ENCODE results near the gene PPP4C. TPM values are rescaled to one million over a fixed set of nuclear protein-coding genes. Genes with fewer than 3 reads are reported as not detected.
"Not testable (repeated sequence)": the region's sequence is repeated elsewhere in the genome, so short reads cannot be mapped to it uniquely, and the experiment has no call there.

Gene PPP4C
- total RNA-seq, 1 experiment from 2014 or later: 134 TPM

- Histone ChIP-seq H3K9me3 (no peaks in the 10 kb centered on the region), H3K27me3 (replicated peaks; ENCODE audit: control insufficient read depth, insufficient read depth, low read length) (no peaks in the 10 kb centered on the region), H3K4me3 (ENCODE audit: low read depth, low read length) (no peak overlapping the region), H3K36me3 (ENCODE audit: control insufficient read depth, insufficient read depth, low read length) (peaks cover 1% of the 10 kb centered on the region; the same call in 1 of the 2 replicates), H3K4me1 (peaks cover 18% of the 10 kb centered on the region; the same call in 1 of the 2 replicates)
- DNase-seq: no peak
- Mint-ChIP-seq H3K36me3 (ENCODE audit: insufficient read depth, unreplicated experiment) (peaks cover 12% of the 10 kb centered on the region), H3K4me3 (ENCODE audit: unreplicated experiment) (no peak overlapping the region), H3K27ac (ENCODE audit: unreplicated experiment) (peak overlapping the region; percentile 2), H3K9me3 (ENCODE audit: unreplicated experiment) (no peaks in the 10 kb centered on the region), H3K4me1 (ENCODE audit: low read depth, unreplicated experiment) (peaks cover 9% of the 10 kb centered on the region), H3K27me3 (ENCODE audit: insufficient read depth, unreplicated experiment) (no peaks in the 10 kb centered on the region)
- intact Hi-C loops (cut with micrococcal nuclease; ENCODE audit: unreplicated experiment): no loop called here
- no peak for TF ChIP-seq CTCF (IDR thresholded peaks at IDR 0.05; ENCODE audit: insufficient read depth in 1 of 2, low read depth in 1 of 2, low read length in 1 of 2, severe bottlenecking in 1 of 2, unreplicated experiment in 1 of 2)
- ChIA-PET POLR2A (no interaction called here), CTCF (interaction anchor here (1.0 kb wide), 1 partner anchor 22 kb away, joined by 3 read pairs; the partner anchor contains the start of gene TBX6)
- no TSS peak for BruUV-seq (replicated peaks)
Measured at GRCh38 chr16:30113711-30114333, 38.0 kb downstream of the PPP4C start.

GRCh38 chr16:30114411-30114810 lies 38.6 kb downstream of the PPP4C start:
- H3K4me3 ChIP-seq (ENCODE audit: low read depth, low read length): no peak overlapping the region
- no peaks in the 10 kb centered on the region for H3K27me3 ChIP-seq (replicated peaks; ENCODE audit: control insufficient read depth, insufficient read depth, low read length)
- POLR2A ChIA-PET: interaction anchor here (0.7 kb wide), 1 partner anchor 315 kb away, joined by 3 read pairs; the partner anchor contains the start of gene DCTPP1
- Mint-ChIP-seq H3K27ac (ENCODE audit: unreplicated experiment) (no peak overlapping the region), H3K4me3 (ENCODE audit: unreplicated experiment) (no peak overlapping the region), H3K27me3 (ENCODE audit: insufficient read depth, unreplicated experiment) (no peaks in the 10 kb centered on the region), H3K4me1 (ENCODE audit: low read depth, unreplicated experiment) (peaks cover 9% of the 10 kb centered on the region), H3K9me3 (ENCODE audit: unreplicated experiment) (no peaks in the 10 kb centered on the region), H3K36me3 (ENCODE audit: insufficient read depth, unreplicated experiment) (peaks cover 15% of the 10 kb centered on the region)
- peaks cover 1% of the 10 kb centered on the region; the same call in 1 of the 2 replicates for H3K36me3 ChIP-seq (ENCODE audit: control insufficient read depth, insufficient read depth, low read length)
- H3K4me1 ChIP-seq: peaks cover 18% of the 10 kb centered on the region; the same call in 1 of the 2 replicates
- CTCF ChIA-PET: interaction anchor here (0.9 to 1.0 kb wide), 2 partner anchors 23 to 49 kb away, joined by 3 to 4 read pairs; partner anchors contain the start of genes ALDOA and TBX6
- TF ChIP-seq CTCF (IDR thresholded peaks at IDR 0.05; ENCODE audit: insufficient read depth in 1 of 2, low read depth in 1 of 2, low read length in 1 of 2, severe bottlenecking in 1 of 2, unreplicated experiment in 1 of 2): no peak
- no peak for DNase-seq
- no TSS peak for BruUV-seq (replicated peaks)
- H3K9me3 ChIP-seq: no peaks in the 10 kb centered on the region
- intact Hi-C loops (cut with micrococcal nuclease; ENCODE audit: unreplicated experiment): no loop called here

- H3K4me3 Mint-ChIP-seq (ENCODE audit: unreplicated experiment); H3K4me1 Mint-ChIP-seq (ENCODE audit: low read depth, unreplicated experiment); H3K9me3 ChIP-seq; H3K27me3 Mint-ChIP-seq (ENCODE audit: insufficient read depth, unreplicated experiment); H3K36me3 ChIP-seq (ENCODE audit: control insufficient read depth, insufficient read depth, low read length); H3K27ac Mint-ChIP-seq (ENCODE audit: unreplicated experiment); H3K27me3 ChIP-seq (replicated peaks; ENCODE audit: control insufficient read depth, insufficient read depth, low read length); BruUV-seq (replicated peaks); intact Hi-C loops (cut with micrococcal nuclease; ENCODE audit: unreplicated experiment); H3K4me3 ChIP-seq (ENCODE audit: low read depth, low read length); H3K9me3 Mint-ChIP-seq (ENCODE audit: unreplicated experiment); DNase-seq: not testable (repeated sequence)
- peaks cover 16% of the 10 kb centered on the region for H3K36me3 Mint-ChIP-seq (ENCODE audit: insufficient read depth, unreplicated experiment)
- CTCF ChIA-PET: interaction anchor here (0.9 kb wide), 1 partner anchor 50 kb away, joined by 4 read pairs; the partner anchor contains the start of gene ALDOA
- POLR2A ChIA-PET: interaction anchor here (0.7 kb wide), 1 partner anchor 315 kb away, joined by 3 read pairs; the partner anchor contains the start of gene DCTPP1
- peaks cover 18% of the 10 kb centered on the region; the same call in 1 of the 2 replicates for H3K4me1 ChIP-seq
Measured at GRCh38 chr16:30114833-30115232, 39.0 kb downstream of the PPP4C start.

Measured in Caco-2 (cell line).